T-helper 17 cell (primary cell): Measurements from ENCODE around the gene HYCC2. TPM values are rescaled to one million over a fixed set of nuclear protein-coding genes. Genes with fewer than 3 reads are reported as not detected.
A peak's percentile ranks its signal among the peaks of the same experiment; 100 is the strongest.
"Not testable (repeated sequence)": the region's sequence is repeated elsewhere in the genome, so short reads cannot be mapped to it uniquely, and the experiment has no call there.

Source experiments
- ATAC-seq: fragments of 150-1000 bp; cut with Tn5 transposase; 2 replicates; pipeline ENCODE4 v1.10.0; 2021; ENCODE audit warnings: mild to moderate bottlenecking, moderate library complexity
- DNase-seq, 3 donors: peaks; one replicate each; pipeline versions ENCODE4 v3.0.0 to v3.0.0-alpha.2; 2020 to 2021
- H3K9me3 ChIP-seq: one replicate; pipeline ENCODE4 v1.7.0; 2013; ENCODE audit warnings: low read length, mild to moderate bottlenecking; ENCODE audit not compliant: control insufficient read depth, poor library complexity, severe bottlenecking
- H3K27ac Mint-ChIP-seq: one replicate; pipeline ENCODE4 v1.8.0; 2022; ENCODE audit warnings: mild to moderate bottlenecking, moderate library complexity, mixed read lengths
- H3K27me3 Mint-ChIP-seq: one replicate; pipeline ENCODE4 v1.8.0; 2022; ENCODE audit warnings: mixed read lengths
- H3K36me3 Mint-ChIP-seq: one replicate; pipeline ENCODE4 v1.8.0; 2022; ENCODE audit warnings: low read depth, mixed read lengths
- H3K4me1 Mint-ChIP-seq: one replicate; pipeline ENCODE4 v1.8.0; 2022; ENCODE audit warnings: mild to moderate bottlenecking, mixed read lengths
- H3K4me3 Mint-ChIP-seq: one replicate; pipeline ENCODE4 v1.8.0; 2022; ENCODE audit warnings: mild to moderate bottlenecking, moderate library complexity, mixed read lengths
- total RNA-seq, 4 donors: library from RNA in 2 of 4; stranded (reverse) in 2 of 4; gene quantifications; one replicate each; pipeline ENCODE4 v1.2.3 and lab custom pipeline; 2022 to 2026

HYCC2 gene
- total RNA-seq (10 to 100 TPM; 29.4 to 36.5 TPM), total RNA-seq (lab: John Stamatoyannopoulos, UW) (45.8 to 46.0 reads per million in 2 donors)

- H3K4me3 Mint-ChIP-seq = peak within 1 kb of the TSS; percentile 100
- peak within 1 kb of the TSS; percentile 99 for H3K27ac Mint-ChIP-seq
- H3K36me3 Mint-ChIP-seq = peaks cover 6% of the 10 kb centered on the region
- DNase-seq (peak; percentile 84 to 89 (median 87)), ATAC-seq (peak; percentile 94)
- no peaks in the 10 kb centered on the region for H3K9me3 ChIP-seq
- no peaks in the 10 kb centered on the region for H3K27me3 Mint-ChIP-seq
- peaks cover 40% of the 10 kb centered on the region for H3K4me1 Mint-ChIP-seq
Observed at GRCh38 chr2:201071479-201072200, at the start of gene HYCC2, which contains the start of gene NDUFB3. TSS of gene HYCC2 (minus strand) at chr2:201071671. CDS start at chr2:201024009, 47,662 bp downstream. TSS of gene NDUFB3 (plus strand) at chr2:201072001. CDS start at chr2:201078883, 6,882 bp downstream.

GRCh38 chr2:201118961-201119854 is 47.7 kb upstream of the HYCC2 start:
- Mint-ChIP-seq H3K4me3 (peak overlapping the region; percentile 99), H3K27ac (peak overlapping the region; percentile 100), H3K27me3 (no peaks in the 10 kb centered on the region), H3K4me1 (peaks cover 64% of the 10 kb centered on the region), H3K36me3 (peaks cover 24% of the 10 kb centered on the region)
- DNase-seq (no peak), ATAC-seq (peak; percentile 4)
- no peaks in the 10 kb centered on the region for H3K9me3 ChIP-seq

GRCh38 chr2:201118121-201118960 is 46.9 kb upstream of the HYCC2 start:
- Mint-ChIP-seq H3K4me3 (peak overlapping the region; percentile 99), H3K27ac (peak overlapping the region; percentile 100), H3K36me3 (peaks cover 19% of the 10 kb centered on the region), H3K27me3 (no peaks in the 10 kb centered on the region), H3K4me1 (peaks cover 60% of the 10 kb centered on the region)
- ATAC-seq (peak; percentile 56), DNase-seq (peak; percentile 72 to 80 (median 75))
- H3K9me3 ChIP-seq = no peaks in the 10 kb centered on the region

- peaks cover 17% of the 10 kb centered on the region for H3K36me3 Mint-ChIP-seq
- not testable (repeated sequence) for H3K9me3 ChIP-seq, H3K27me3 Mint-ChIP-seq
- ATAC-seq = peak; percentile 8
- DNase-seq = peak in 1 of 3 donors; percentile 37
- peaks cover 58% of the 10 kb centered on the region for H3K4me1 Mint-ChIP-seq
- peak overlapping the region; percentile 99 for H3K4me3 Mint-ChIP-seq
- H3K27ac Mint-ChIP-seq = peak overlapping the region; percentile 100
Observed at GRCh38 chr2:201117735-201118094, 46.2 kb upstream of the HYCC2 start.

- peaks cover 55% of the 10 kb centered on the region for H3K4me1 Mint-ChIP-seq
- H3K27ac Mint-ChIP-seq = peak overlapping the region; percentile 100
- no peak for DNase-seq
- no peaks in the 10 kb centered on the region for H3K27me3 Mint-ChIP-seq
- ATAC-seq = peak; percentile 51
- H3K9me3 ChIP-seq = no peaks in the 10 kb centered on the region
- H3K4me3 Mint-ChIP-seq = peak overlapping the region; percentile 99
- H3K36me3 Mint-ChIP-seq = peaks cover 11% of the 10 kb centered on the region
Observed at GRCh38 chr2:201116959-201117734, 45.7 kb upstream of the HYCC2 start.

- DNase-seq (peak; percentile 66 to 76 (median 72)), ATAC-seq (peak; percentile 49)
- H3K27me3 Mint-ChIP-seq = no peaks in the 10 kb centered on the region
- H3K9me3 ChIP-seq = no peaks in the 10 kb centered on the region
- peaks cover 9% of the 10 kb centered on the region for H3K36me3 Mint-ChIP-seq
- H3K27ac Mint-ChIP-seq = peak within 1 kb of the TSS; percentile 100
- H3K4me3 Mint-ChIP-seq = peak within 1 kb of the TSS; percentile 99
- H3K4me1 Mint-ChIP-seq = peaks cover 51% of the 10 kb centered on the region
Observed at GRCh38 chr2:201116115-201116958, 44.9 kb upstream of the HYCC2 start, which contains the start of gene CFLAR. TSS of gene CFLAR (plus strand) at chr2:201116164. CDS start at chr2:201129866, 13,702 bp downstream.

- peaks cover 41% of the 10 kb centered on the region for H3K4me1 Mint-ChIP-seq
- ATAC-seq (no peak), DNase-seq (no peak)
- peaks cover 6% of the 10 kb centered on the region for H3K36me3 Mint-ChIP-seq
- H3K27ac Mint-ChIP-seq = peak overlapping the region; percentile 100
- H3K27me3 Mint-ChIP-seq = no peaks in the 10 kb centered on the region
- peak overlapping the region; percentile 99 for H3K4me3 Mint-ChIP-seq
- H3K9me3 ChIP-seq = no peaks in the 10 kb centered on the region
Observed at GRCh38 chr2:201114846-201115245, 43.4 kb upstream of the HYCC2 start.

GRCh38 chr2:201114350-201114749 is 42.9 kb upstream of the HYCC2 start:
- H3K36me3 Mint-ChIP-seq = peaks cover 6% of the 10 kb centered on the region
- peak overlapping the region; percentile 99 for H3K4me3 Mint-ChIP-seq
- H3K4me1 Mint-ChIP-seq = peaks cover 40% of the 10 kb centered on the region
- ATAC-seq (no peak), DNase-seq (no peak)
- no peaks in the 10 kb centered on the region for H3K27me3 Mint-ChIP-seq
- H3K27ac Mint-ChIP-seq = peak overlapping the region; percentile 100
- H3K9me3 ChIP-seq = no peaks in the 10 kb centered on the region

GRCh38 chr2:201111096-201111495 is 39.6 kb upstream of the HYCC2 start:
- no peaks in the 10 kb centered on the region for H3K27me3 Mint-ChIP-seq
- no peak overlapping the region for H3K27ac Mint-ChIP-seq

GRCh38 chr2:201110615-201111014 is 39.1 kb upstream of the HYCC2 start:
- H3K4me1 Mint-ChIP-seq = peaks cover 18% of the 10 kb centered on the region
- DNase-seq (no peak), ATAC-seq (no peak)
- no peaks in the 10 kb centered on the region for H3K27me3 Mint-ChIP-seq
- H3K4me3 Mint-ChIP-seq = no peak overlapping the region
- H3K9me3 ChIP-seq = no peaks in the 10 kb centered on the region
- no peak overlapping the region for H3K27ac Mint-ChIP-seq
- H3K36me3 Mint-ChIP-seq = no peaks in the 10 kb centered on the region

More at GRCh38 chr2:201111096-201111495, 39.6 kb upstream of the HYCC2 start:
- Mint-ChIP-seq H3K36me3 (no peaks in the 10 kb centered on the region), H3K4me3 (no peak overlapping the region), H3K4me1 (peaks cover 23% of the 10 kb centered on the region)
- DNase-seq = no peak
- ATAC-seq = no peak
- no peaks in the 10 kb centered on the region for H3K9me3 ChIP-seq

GRCh38 chr2:201109186-201109585 is 37.7 kb upstream of the HYCC2 start:
- DNase-seq = no peak

More at GRCh38 chr2:201109186-201109585, 37.7 kb upstream of the HYCC2 start:
- H3K4me1 Mint-ChIP-seq = peaks cover 8% of the 10 kb centered on the region
- H3K4me3 Mint-ChIP-seq = no peak overlapping the region
- no peaks in the 10 kb centered on the region for H3K9me3 ChIP-seq
- no peak overlapping the region for H3K27ac Mint-ChIP-seq
- ATAC-seq = no peak
- H3K27me3 Mint-ChIP-seq = no peaks in the 10 kb centered on the region
- H3K36me3 Mint-ChIP-seq = no peaks in the 10 kb centered on the region
